HG02884 (cell line): ENCODE measurements around the gene HSP90AA1.
A peak's percentile ranks its signal among the peaks of the same experiment; 100 is the strongest.
"Not testable (repeated sequence)": the region's sequence is repeated elsewhere in the genome, so short reads cannot be mapped to it uniquely, and the experiment has no call there.

Experiments
- ATAC-seq: cut with Tn5 transposase; IDR thresholded peaks from one replicate; pipeline ENCODE4 v1.9.1; 2021; ENCODE audit warnings: mild to moderate bottlenecking, moderate library complexity; ENCODE audit not compliant: unreplicated experiment

The HSP90AA1 gene

GRCh38 chr14:102074415-102074964 is 12.4 kb downstream of the HSP90AA1 start:
- no peak for ATAC-seq

- no peak for ATAC-seq
These were observed 15.4 kb downstream of the HSP90AA1 start for GRCh38 chr14:102071283-102071998.

- ATAC-seq: no peak
These were observed 20.8 kb downstream of the HSP90AA1 start for GRCh38 chr14:102066041-102066451.

- ATAC-seq: not testable (repeated sequence)
These were observed 22.3 kb downstream of the HSP90AA1 start for GRCh38 chr14:102064590-102064989.

GRCh38 chr14:102063808-102064429 is 22.9 kb downstream of the HSP90AA1 start:
- ATAC-seq: no peak

GRCh38 chr14:102063109-102063807 is 23.6 kb downstream of the HSP90AA1 start:
- ATAC-seq: peak; percentile 43

GRCh38 chr14:102058961-102059360 is 27.9 kb downstream of the HSP90AA1 start:
- no peak for ATAC-seq

GRCh38 chr14:102058146-102058545 is 28.7 kb downstream of the HSP90AA1 start:
- ATAC-seq: no peak

- ATAC-seq: no peak
These were observed 29.2 kb downstream of the HSP90AA1 start for GRCh38 chr14:102057480-102058114.

- ATAC-seq: no peak
These were observed 30.0 kb downstream of the HSP90AA1 start for GRCh38 chr14:102056694-102057442.

GRCh38 chr14:102055181-102055901 is 31.5 kb downstream of the HSP90AA1 start:
- no peak for ATAC-seq

- no peak for ATAC-seq
These were observed 34.3 kb downstream of the HSP90AA1 start for GRCh38 chr14:102052522-102052921.

GRCh38 chr14:102050625-102051024 is 36.2 kb downstream of the HSP90AA1 start:
- ATAC-seq: no peak

- no peak for ATAC-seq
These were observed 36.8 kb downstream of the HSP90AA1 start for GRCh38 chr14:102050026-102050405.

GRCh38 chr14:102049258-102050025 is 37.4 kb downstream of the HSP90AA1 start:
- no peak for ATAC-seq

- no peak for ATAC-seq
These were observed 38.9 kb downstream of the HSP90AA1 start for GRCh38 chr14:102047808-102048540.

GRCh38 chr14:102046337-102047278 is 40.2 kb downstream of the HSP90AA1 start:
- ATAC-seq: no peak
